Prostate gland (tissue), 2 donors: ENCODE results near the gene COMT. TPM values are rescaled to one million over a fixed set of nuclear protein-coding genes. Genes with fewer than 3 reads are reported as not detected.
A peak's percentile ranks its signal among the peaks of the same experiment; 100 is the strongest.

ENCODE experiments used
- DNase-seq: peaks from one replicate; pipeline ENCODE4 v3.0.0-alpha.2; 2019; ENCODE audit warnings: low spot score
- H3K27ac ChIP-seq, 2 donors: fragments of 200-600 bp; sonication (generic); 2 replicates each; pipeline ENCODE4 v1.5.1; 2017 to 2019
- H3K27me3 ChIP-seq: fragments of 200-600 bp; sonication (generic); replicated peaks from 2 replicates; pipeline ENCODE4 v1.5.1; 2019; ENCODE audit not compliant: insufficient read depth
- H3K36me3 ChIP-seq, 2 donors: fragments of 200-600 bp; sonication (generic); 1 replicate in 1 of 2; 2 replicates in 1 of 2; pipeline versions ENCODE4 v1.5.1 to v1.8.1; 2017 to 2019
- H3K4me1 ChIP-seq: fragments of 200-600 bp; sonication (generic); replicated peaks from 2 replicates; pipeline ENCODE4 v1.5.1; 2019
- H3K4me3 ChIP-seq, 2 donors: fragments of 200-600 bp; sonication (generic); 2 replicates each; pipeline ENCODE4 v1.5.1; 2017 to 2019
- H3K9me3 ChIP-seq: fragments of 200-600 bp; sonication (generic); 2 replicates; pipeline ENCODE4 v1.5.1; 2017
- POLR2A ChIP-seq: fragments of 450-650 bp; IDR thresholded peaks from one replicate; pipeline ENCODE4 v1.6.1; 2016; ENCODE audit warnings: antibody characterized with exemption, mild to moderate bottlenecking
- POLR2AphosphoS5 ChIP-seq: sonication (generic); formaldehyde crosslinking; IDR thresholded peaks from one replicate; pipeline ENCODE4 v1.6.1; 2017; ENCODE audit warnings: antibody characterized with exemption
- WGBS: methylation state at CpG from one replicate; pipeline ENCODE4 v1.1.5; 2018; 5-methylcytosine and 5-hydroxymethylcytosine counted together
- intact Hi-C: fragments of 100-400 bp; cut with DNase I; formaldehyde crosslinking; loops from one replicate; pipeline ENCODE4 v1.14.2; 2022
- total RNA-seq, 2 donors: library from RNA; depleted of rRNA; stranded (reverse); fragments of >200 nt; gene quantifications; one replicate each; pipeline ENCODE4 v1.1.0, GENCODE V29; 2016
- TF ChIP-seq, protein P1 (sequence below), 4 experiments: fragments of 200-600 bp in 2 of 4; fragments of 450-650 bp in 2 of 4; sonication (generic) in 2 of 4; IDR thresholded peaks; 1 replicate in 3 of 4; 2 replicates in 1 of 4; pipeline ENCODE4 v1.5.1; 2016 to 2019; ENCODE audit warnings: antibody characterized with exemption in 4 of 4, mild to moderate bottlenecking in 2 of 4, moderate library complexity in 2 of 4

COMT gene
- total RNA-seq, 2 donors from 2014 or later = 456 to 513 TPM

DNA sequence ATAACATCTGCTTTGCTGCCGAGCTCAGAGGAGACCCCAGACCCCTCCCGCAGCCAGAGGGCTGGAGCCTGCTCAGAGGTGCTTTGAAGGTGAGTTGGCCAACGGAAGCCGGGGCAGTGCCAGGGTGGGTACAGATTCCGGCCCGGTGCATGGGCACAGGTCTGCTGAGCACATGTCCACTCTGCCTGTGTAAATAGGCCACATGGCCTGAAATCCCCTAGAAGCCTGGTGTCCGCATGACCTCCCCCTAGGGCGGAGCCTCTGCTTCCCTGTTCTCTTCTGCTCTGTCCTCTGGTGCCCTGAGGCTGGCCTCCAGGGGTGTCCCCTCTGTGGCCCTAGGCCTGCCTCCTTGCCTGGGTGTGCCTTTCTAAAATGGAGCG is 19.6 kb downstream of the COMT start:
- intact Hi-C loops = no loop called here
- no peak for TF ChIP-seq POLR2A
- no peak for TF ChIP-seq POLR2AphosphoS5
- TF ChIP-seq, protein P1, sequence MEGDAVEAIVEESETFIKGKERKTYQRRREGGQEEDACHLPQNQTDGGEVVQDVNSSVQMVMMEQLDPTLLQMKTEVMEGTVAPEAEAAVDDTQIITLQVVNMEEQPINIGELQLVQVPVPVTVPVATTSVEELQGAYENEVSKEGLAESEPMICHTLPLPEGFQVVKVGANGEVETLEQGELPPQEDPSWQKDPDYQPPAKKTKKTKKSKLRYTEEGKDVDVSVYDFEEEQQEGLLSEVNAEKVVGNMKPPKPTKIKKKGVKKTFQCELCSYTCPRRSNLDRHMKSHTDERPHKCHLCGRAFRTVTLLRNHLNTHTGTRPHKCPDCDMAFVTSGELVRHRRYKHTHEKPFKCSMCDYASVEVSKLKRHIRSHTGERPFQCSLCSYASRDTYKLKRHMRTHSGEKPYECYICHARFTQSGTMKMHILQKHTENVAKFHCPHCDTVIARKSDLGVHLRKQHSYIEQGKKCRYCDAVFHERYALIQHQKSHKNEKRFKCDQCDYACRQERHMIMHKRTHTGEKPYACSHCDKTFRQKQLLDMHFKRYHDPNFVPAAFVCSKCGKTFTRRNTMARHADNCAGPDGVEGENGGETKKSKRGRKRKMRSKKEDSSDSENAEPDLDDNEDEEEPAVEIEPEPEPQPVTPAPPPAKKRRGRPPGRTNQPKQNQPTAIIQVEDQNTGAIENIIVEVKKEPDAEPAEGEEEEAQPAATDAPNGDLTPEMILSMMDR (IDR thresholded peaks at IDR 0.05) = no peak
- Histone ChIP-seq H3K9me3 (no peaks in the 10 kb centered on the region), H3K27me3 (no peaks in the 10 kb centered on the region), H3K4me1 (peaks cover 16% of the 10 kb centered on the region), H3K27ac (no peak overlapping the region), H3K4me3 (no peak overlapping the region), H3K36me3 (no peaks in the 10 kb centered on the region)
- 83% methylated on average over 9 of the region's 9 CpGs for WGBS
- DNase-seq = no peak

DNA sequence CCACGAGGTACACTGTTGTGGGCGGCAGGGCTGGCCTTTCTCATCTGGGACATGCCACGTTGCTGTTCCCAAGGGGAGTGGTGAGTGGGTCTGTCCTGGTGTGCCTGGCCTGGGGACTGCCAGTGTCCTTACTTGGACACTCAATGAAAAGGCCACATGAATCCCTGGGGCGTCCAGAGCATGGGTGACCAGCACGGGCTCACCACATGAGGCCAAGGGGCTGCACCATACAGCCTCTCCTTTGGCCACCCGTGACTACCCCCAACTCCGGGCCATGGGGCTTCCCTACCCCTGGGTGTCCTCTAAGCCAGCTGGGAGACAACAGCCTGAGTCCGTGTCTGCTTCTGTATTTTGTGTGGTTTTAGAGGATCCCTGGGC is 20.3 kb downstream of the COMT start:
- DNase-seq = no peak
- Histone ChIP-seq H3K27ac (peak overlapping the region; percentile 80 to 86), H3K27me3 (no peaks in the 10 kb centered on the region), H3K36me3 (peaks cover 0 to 2% of the 10 kb centered on the region in 2 donors), H3K4me1 (peaks cover 16% of the 10 kb centered on the region), H3K9me3 (no peaks in the 10 kb centered on the region), H3K4me3 (no peak overlapping the region)
- intact Hi-C loops = no loop called here
- WGBS = 80% methylated on average over 8 of the region's 8 CpGs
- TF ChIP-seq, protein P1 (IDR thresholded peaks at IDR 0.05) = no peak
- TF ChIP-seq POLR2AphosphoS5 = no peak
- no peak for TF ChIP-seq POLR2A

DNA sequence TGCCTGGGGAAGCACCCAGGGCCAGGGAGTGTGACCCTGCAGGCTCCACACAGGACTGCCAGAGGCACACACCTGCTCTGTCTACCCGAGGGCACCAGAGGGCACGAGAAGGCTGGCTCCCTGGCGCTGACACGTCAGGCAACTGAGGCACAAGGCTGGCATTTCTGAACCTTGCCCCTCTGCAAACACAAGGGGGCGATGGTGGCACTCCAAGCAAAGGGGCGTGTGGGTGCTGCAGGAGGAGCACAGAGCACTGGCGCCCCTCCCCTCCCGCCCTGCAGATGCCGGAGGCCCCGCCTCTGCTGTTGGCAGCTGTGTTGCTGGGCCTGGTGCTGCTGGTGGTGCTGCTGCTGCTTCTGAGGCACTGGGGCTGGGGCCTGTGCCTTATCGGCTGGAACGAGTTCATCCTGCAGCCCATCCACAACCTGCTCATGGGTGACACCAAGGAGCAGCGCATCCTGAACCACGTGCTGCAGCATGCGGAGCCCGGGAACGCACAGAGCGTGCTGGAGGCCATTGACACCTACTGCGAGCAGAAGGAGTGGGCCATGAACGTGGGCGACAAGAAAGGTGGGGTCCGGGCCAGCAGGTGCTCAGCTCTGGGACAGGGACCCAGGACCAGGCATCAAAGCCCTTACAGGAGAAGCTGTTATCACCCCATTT is 20.8 kb downstream of the COMT start:
- intact Hi-C loops = no loop called here
- 30% methylated on average over 22 of the region's 22 CpGs for WGBS
- TF ChIP-seq POLR2A = peak; percentile 41
- TF ChIP-seq, protein P1 (IDR thresholded peaks at IDR 0.05) = peak in 3 of 4 experiments; percentile 60 to 76 (median 62)
- peak; percentile 25 for TF ChIP-seq POLR2AphosphoS5
- Histone ChIP-seq H3K27me3 (no peaks in the 10 kb centered on the region), H3K9me3 (no peaks in the 10 kb centered on the region), H3K4me1 (peaks cover 16% of the 10 kb centered on the region), H3K36me3 (peaks cover 3 to 7% of the 10 kb centered on the region in 2 donors), H3K4me3 (peak overlapping the region; percentile 16 to 32), H3K27ac (peak overlapping the region; percentile 80 to 86)
- DNase-seq = peak; percentile 84

DNA sequence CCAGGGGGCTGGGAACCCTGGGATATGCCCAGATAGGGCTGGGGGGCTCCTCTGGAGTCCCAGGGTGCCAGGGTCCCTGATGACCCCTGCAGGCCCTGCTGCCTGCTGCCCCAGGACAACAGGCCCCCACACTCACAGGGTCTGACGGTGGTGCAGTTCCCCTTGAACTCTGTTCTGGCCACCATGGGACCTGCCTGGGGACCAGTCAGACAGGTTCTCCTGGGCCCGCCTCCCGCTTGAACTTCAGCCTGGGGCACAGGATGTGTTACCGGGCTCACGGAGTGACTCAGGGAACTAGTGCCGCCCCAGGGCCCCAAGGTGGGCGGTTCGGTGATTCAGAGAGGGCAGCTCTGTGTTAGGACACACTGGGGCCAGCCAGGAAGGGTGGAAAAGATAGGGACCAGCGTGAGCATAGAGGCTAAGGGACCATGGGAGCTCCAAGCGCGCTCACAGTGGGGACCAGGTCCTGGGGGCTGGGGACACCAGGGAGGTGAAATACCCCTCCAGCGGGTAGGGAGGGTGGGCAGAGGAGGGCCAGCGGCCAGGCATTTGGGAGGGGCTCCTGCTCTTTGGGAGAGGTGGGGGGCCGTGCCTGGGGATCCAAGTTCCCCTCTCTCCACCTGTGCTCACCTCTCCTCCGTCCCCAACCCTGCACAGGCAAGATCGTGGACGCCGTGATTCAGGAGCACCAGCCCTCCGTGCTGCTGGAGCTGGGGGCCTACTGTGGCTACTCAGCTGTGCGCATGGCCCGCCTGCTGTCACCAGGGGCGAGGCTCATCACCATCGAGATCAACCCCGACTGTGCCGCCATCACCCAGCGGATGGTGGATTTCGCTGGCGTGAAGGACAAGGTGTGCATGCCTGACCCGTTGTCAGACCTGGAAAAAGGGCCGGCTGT is 21.6 kb downstream of the COMT start:
- DNase-seq = peak; percentile 93
- no peaks in the 10 kb centered on the region for H3K27me3 ChIP-seq
- peak overlapping the region; percentile 80 to 86 for H3K27ac ChIP-seq
- peak overlapping the region; percentile 16 to 32 for H3K4me3 ChIP-seq
- peaks cover 3 to 11% of the 10 kb centered on the region in 2 donors for H3K36me3 ChIP-seq
- intact Hi-C loops = no loop called here
- no peaks in the 10 kb centered on the region for H3K9me3 ChIP-seq
- H3K4me1 ChIP-seq = peaks cover 16% of the 10 kb centered on the region
- whole genome bisulfite sequencing = 44% methylated on average over 30 of the region's 30 CpGs
- TF ChIP-seq POLR2AphosphoS5 (peak; percentile 91), POLR2A (peak; percentile 42)
- TF ChIP-seq, protein P1 (IDR thresholded peaks at IDR 0.05) = no peak
